IMR-90 (cell line): Measurements from ENCODE around the gene ARRDC3. TPM values are rescaled to one million over a fixed set of nuclear protein-coding genes. Genes with fewer than 3 reads are reported as not detected.

ENCODE experiments used
- ATAC-seq: fragments of 200-7000 bp; cut with Tn5 transposase; 2 replicates; pipeline ENCODE4 v1.9.1; 2020; ENCODE audit warnings: low read depth, mild to moderate bottlenecking, moderate library complexity
- BruUV-seq: library from RNA; stranded (reverse); fragments of 400-500 nt; replicated peaks from 2 replicates; lab custom pipeline; 2021; lab: Mats Ljungman, UMichigan
- CTCF ChIA-PET: fragments of 300-600 bp; formaldehyde crosslinking; extraction: SDS; loops from one replicate; lab custom pipeline; 2021; ENCODE audit warnings: antibody characterized with exemption; lab: Yijun Ruan, JAX
- POLR2A ChIA-PET: fragments of 300-600 bp; sonication (Branson Sonifier 250); formaldehyde crosslinking; loops from one replicate; lab custom pipeline; 2022; ENCODE audit warnings: antibody characterized with exemption; ENCODE audit not compliant: unreplicated experiment; lab: Charles Lee
- DNase-seq: peaks from one replicate; pipeline ENCODE4 v3.0.0; 2013
- H2AFZ ChIP-seq: replicated peaks from 2 replicates; pipeline ENCODE3; 2013; ENCODE audit warnings: low read length, mild to moderate bottlenecking; ENCODE audit not compliant: poor library complexity
- H2AK5ac ChIP-seq: 2 replicates; pipeline ENCODE4 v1.6.1; 2013; ENCODE audit warnings: low read depth, low read length, inconsistent platforms
- H2AK9ac ChIP-seq: replicated peaks from 2 replicates; pipeline ENCODE3; 2013; ENCODE audit warnings: mild to moderate bottlenecking, low read depth, low read length, moderate library complexity; ENCODE audit not compliant: poor library complexity
- H2BK120ac ChIP-seq: 2 replicates; pipeline ENCODE4 v1.6.1; 2013; ENCODE audit warnings: low read depth, low read length, inconsistent platforms
- H2BK15ac ChIP-seq: 3 replicates; pipeline ENCODE4 v1.6.1; 2013; ENCODE audit warnings: low read depth, low read length, inconsistent platforms
- H2BK20ac ChIP-seq: 2 replicates; pipeline ENCODE4 v1.6.1; 2013; ENCODE audit warnings: low read depth, mild to moderate bottlenecking, inconsistent platforms, low read length, moderate library complexity
- H2BK5ac ChIP-seq: 2 replicates; pipeline ENCODE4 v1.6.1; 2013; ENCODE audit warnings: mild to moderate bottlenecking, low read depth, low read length, inconsistent platforms; ENCODE audit not compliant: poor library complexity, severe bottlenecking
- H3K14ac ChIP-seq: replicated peaks from 2 replicates; pipeline ENCODE4 v1.6.1; 2013; ENCODE audit warnings: low read depth, low read length, inconsistent platforms
- H3K18ac ChIP-seq: 2 replicates; pipeline ENCODE4 v1.6.1; 2013; ENCODE audit warnings: low read depth, low read length, control low read depth
- H3K23ac ChIP-seq: 2 replicates; pipeline ENCODE4 v1.6.1; 2013; ENCODE audit warnings: low read depth, low read length, inconsistent platforms
- H3K27ac ChIP-seq: 2 replicates; pipeline ENCODE4 v1.5.1; 2013; ENCODE audit warnings: mild to moderate bottlenecking, control low read depth, low read length; ENCODE audit not compliant: insufficient read depth
- H3K27me3 ChIP-seq: 2 replicates; pipeline ENCODE4 v1.6.1; 2013; ENCODE audit warnings: low read length; ENCODE audit not compliant: control insufficient read depth, insufficient read depth
- H3K36me3 ChIP-seq: 2 replicates; pipeline ENCODE4 v1.6.1; 2013; ENCODE audit warnings: low read length, mixed read lengths; ENCODE audit not compliant: control insufficient read depth, insufficient read depth
- H3K4ac ChIP-seq: 2 replicates; pipeline ENCODE4 v1.6.1; 2013; ENCODE audit warnings: low read depth, low read length, inconsistent platforms
- H3K4me1 ChIP-seq: 2 replicates; pipeline ENCODE4 v1.6.1; 2013; ENCODE audit warnings: low read length, mixed read lengths; ENCODE audit not compliant: control insufficient read depth, insufficient read depth
- H3K4me2 ChIP-seq: 2 replicates; pipeline ENCODE4 v1.6.1; 2013; ENCODE audit warnings: low read depth, mild to moderate bottlenecking, control low read depth, low read length, moderate library complexity
- H3K4me3 ChIP-seq: 2 replicates; pipeline ENCODE4 v1.5.1; 2013; ENCODE audit warnings: low read depth, mild to moderate bottlenecking, control low read depth, low read length, moderate library complexity; ENCODE audit not compliant: insufficient read depth
- H3K56ac ChIP-seq: 2 replicates; pipeline ENCODE4 v1.6.1; 2013; ENCODE audit warnings: low read length, inconsistent platforms; ENCODE audit not compliant: insufficient read depth; ENCODE audit errors: extremely low read depth
- H3K79me1 ChIP-seq, 2 experiments: 2 replicates each; pipeline ENCODE4 v1.6.1; 2013; ENCODE audit warnings: low read length in 2 of 2, inconsistent platforms in 1 of 2, low read depth in 1 of 2
- H3K9ac ChIP-seq: 2 replicates; pipeline ENCODE4 v1.6.1; 2013; ENCODE audit warnings: low read depth, low read length, control low read depth
- H3K9me1 ChIP-seq: 2 replicates; pipeline ENCODE4 v1.6.1; 2013; ENCODE audit warnings: low read length, inconsistent platforms; ENCODE audit not compliant: insufficient read depth
- H3K9me3 ChIP-seq: 2 replicates; pipeline ENCODE4 v1.6.1; 2013; ENCODE audit warnings: low read length; ENCODE audit not compliant: control insufficient read depth, insufficient read depth
- H4K20me1 ChIP-seq: 2 replicates; pipeline ENCODE4 v1.6.1; 2013; ENCODE audit warnings: low read length, inconsistent platforms; ENCODE audit not compliant: insufficient read depth
- H4K5ac ChIP-seq: 2 replicates; pipeline ENCODE4 v1.6.1; 2013; ENCODE audit warnings: mild to moderate bottlenecking, low read depth, low read length, control low read depth
- H4K8ac ChIP-seq, 2 experiments: 2 replicates each; pipeline ENCODE4 v1.6.1; 2013; ENCODE audit warnings: low read depth in 2 of 2, low read length in 2 of 2, control low read depth in 1 of 2, inconsistent platforms in 1 of 2
- H4K91ac ChIP-seq: 2 replicates; pipeline ENCODE4 v1.6.1; 2013; ENCODE audit warnings: low read depth, low read length, inconsistent platforms; ENCODE audit not compliant: insufficient read depth
- CEBPB ChIP-seq: IDR thresholded peaks from 2 replicates; pipeline ENCODE4 v1.6.1; 2012; ENCODE audit warnings: low read depth, low read length, improper control_type of control experiment
- MAFK ChIP-seq: IDR thresholded peaks from 2 replicates; pipeline ENCODE4 v1.6.1; 2012; ENCODE audit warnings: low read depth, low read length, improper control_type of control experiment
- WGBS, 2 experiments: methylation state at CpG; one replicate each; pipeline versions ENCODE4 v1.1.5 to v1.1.7; 2013; ENCODE audit warnings: missing lambda C conversion rate in 2 of 2; ENCODE audit not compliant: insufficient read length in 1 of 2; ENCODE audit errors: extremely low coverage in 2 of 2; 5-methylcytosine and 5-hydroxymethylcytosine counted together
- dilution Hi-C: fragments of 300-500 bp; cut with HindIII; formaldehyde crosslinking; loops from one replicate; pipeline ENCODE4 v1.14.3; 2018; ENCODE audit warnings: low sequenced_read_pairs; ENCODE audit not compliant: unreplicated experiment
- in situ Hi-C: fragments of 300-500 bp; cut with MboI; formaldehyde crosslinking; loops from 3 replicates; pipeline ENCODE4 v1.14.3; 2019; ENCODE audit warnings: low sequenced_read_pairs, inconsistent platforms, mixed read lengths
- intact Hi-C: fragments of 100-400 bp; cut with micrococcal nuclease; formaldehyde crosslinking; loops from 2 replicates; pipeline ENCODE4 v1.10.0; 2022
- polyA plus RNA-seq, 3 experiments: library from polyadenylated mRNA; depleted of rRNA; stranded (reverse); fragments of >200 nt; gene quantifications; 2 replicates each; pipeline ENCODE4 v1.2.3, GENCODE V29; 2012; ENCODE audit warnings: low replicate concordance in 1 of 3
- total RNA-seq: library from RNA; depleted of rRNA; stranded (reverse); fragments of >200 nt; gene quantifications from 2 replicates; pipeline ENCODE4 v1.2.3, GENCODE V29; 2012

Gene ARRDC3
- total and polyA plus RNA-seq, 2 of the 4 experiments (the other 2 are of a cell fraction), result 19.3 to 86.7 TPM

DNA sequence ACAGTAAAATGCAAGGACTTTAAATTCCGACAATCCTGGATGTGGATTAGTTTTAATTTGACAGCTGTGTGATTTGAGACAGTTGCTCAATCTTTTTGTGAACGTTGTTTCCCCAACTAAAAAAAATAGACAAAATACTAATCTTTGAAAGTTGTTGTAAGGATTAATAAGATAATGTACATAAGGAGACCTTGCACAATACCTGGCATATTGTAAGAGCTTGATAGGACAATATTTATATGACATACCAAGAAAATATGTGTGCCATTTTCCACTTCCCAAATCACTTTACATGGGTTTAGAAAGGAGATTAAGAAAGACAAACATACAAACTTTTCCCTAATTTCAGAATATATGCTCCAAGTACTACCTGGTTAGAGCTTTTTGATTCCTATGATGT is 25.3 kb downstream of the ARRDC3 start:
- peaks cover 7% of the 10 kb centered on the region; the same call in 1 of the 2 replicates for H3K9me1 ChIP-seq
- POLR2A ChIA-PET, result no interaction called here
- H2BK15ac ChIP-seq, result peak overlapping the region; percentile 19; the same call in 2 of the 3 replicates
- no peaks in the 10 kb centered on the region for H3K79me1 ChIP-seq
- H3K18ac ChIP-seq, result peak overlapping the region; percentile 30; the same call in 1 of the 2 replicates
- H2AK5ac ChIP-seq, result no peak overlapping the region
- H3K4me2 ChIP-seq, result peak overlapping the region; percentile 49; the same call in 1 of the 2 replicates
- H3K36me3 ChIP-seq, result no peaks in the 10 kb centered on the region
- no peak for ATAC-seq
- no peak overlapping the region for H4K91ac ChIP-seq
- no peak overlapping the region for H2BK20ac ChIP-seq
- no peak overlapping the region for H3K23ac ChIP-seq
- dilution Hi-C loops (no loop called here), intact Hi-C loops (no loop called here), in situ Hi-C loops (no loop called here)
- no peak overlapping the region for H3K4ac ChIP-seq
- no TSS peak for BruUV-seq
- H3K9me3 ChIP-seq, result no peaks in the 10 kb centered on the region
- no peak overlapping the region for H3K9ac ChIP-seq
- H3K27me3 ChIP-seq, result no peaks in the 10 kb centered on the region
- H4K8ac ChIP-seq, result 0 out of 4 replicates have a peak overlapping the region, but pooled peaks of 1 of the 2 experiments have one; percentile 16
- peak; percentile 35 for DNase-seq
- H2BK5ac ChIP-seq, result no peak overlapping the region
- H2AFZ ChIP-seq, result no peak overlapping the region
- H2AK9ac ChIP-seq, result no peak overlapping the region
- H3K4me1 ChIP-seq, result peaks cover 7% of the 10 kb centered on the region
- no peak overlapping the region for H3K14ac ChIP-seq
- H2BK120ac ChIP-seq, result no peak overlapping the region
- no peaks in the 10 kb centered on the region for H4K20me1 ChIP-seq
- no CpG with 5 or more reads among the region's 2 CpGs for WGBS, 2 experiments
- no peak overlapping the region for H4K5ac ChIP-seq
- no peak overlapping the region for H3K56ac ChIP-seq
- no peak overlapping the region for H3K27ac ChIP-seq
- CTCF ChIA-PET, result interaction anchor here (0.6 to 0.7 kb wide), 2 partner anchors 11 to 228 kb away, joined by 3 read pairs; no protein-coding TSS in a partner anchor
- no peak overlapping the region for H3K4me3 ChIP-seq
- TF ChIP-seq CEBPB, result peak; percentile 78
- no peak for TF ChIP-seq MAFK
